ACC112 (cell line): ENCODE results near the gene RENBP.
A peak's percentile ranks its signal among the peaks of the same experiment; 100 is the strongest.
"Not testable (repeated sequence)": the region's sequence is repeated elsewhere in the genome, so short reads cannot be mapped to it uniquely, and the experiment has no call there.

ENCODE experiments used
- H2AFZ ChIP-seq: fragments of 200-600 bp; sonication (generic); one replicate; pipeline ENCODE4 v1.6.0; 2017; ENCODE audit warnings: antibody characterized with exemption, low read length; ENCODE audit not compliant: unreplicated experiment
- H3K27ac ChIP-seq: fragments of 200-600 bp; sonication (generic); 2 replicates; pipeline ENCODE4 v1.5.1; 2014; ENCODE audit warnings: low read depth, mild to moderate bottlenecking, antibody characterized with exemption, low read length, moderate library complexity
- H3K27me3 ChIP-seq: fragments of 200-600 bp; sonication (generic); 2 replicates; pipeline ENCODE4 v1.6.1; 2014; ENCODE audit warnings: mild to moderate bottlenecking, antibody characterized with exemption, low read length, moderate library complexity, mixed read lengths; ENCODE audit not compliant: insufficient read depth
- H3K36me3 ChIP-seq: fragments of 200-600 bp; sonication (generic); 2 replicates; pipeline ENCODE4 v1.6.1; 2016; ENCODE audit warnings: mild to moderate bottlenecking, antibody characterized with exemption, low read length, moderate library complexity, mixed read lengths; ENCODE audit not compliant: insufficient read depth
- H3K4me1 ChIP-seq: fragments of 200-600 bp; sonication (generic); one replicate; pipeline ENCODE4 v1.6.1; 2016; ENCODE audit warnings: low read length, mixed read lengths; ENCODE audit not compliant: insufficient read depth, unreplicated experiment, control insufficient read depth
- H3K4me3 ChIP-seq: fragments of 200-600 bp; sonication (generic); 2 replicates; pipeline ENCODE4 v1.5.1; 2014; ENCODE audit warnings: mild to moderate bottlenecking, low read depth, low read length
- H3K79me2 ChIP-seq: fragments of 200-600 bp; sonication (generic); one replicate; pipeline ENCODE4 v1.6.0; 2016; ENCODE audit warnings: low read length; ENCODE audit not compliant: control insufficient read depth, unreplicated experiment, insufficient read depth

The RENBP gene

GRCh38 chrX:153981231-153981630 lies 36.8 kb upstream of the RENBP start:
- no peak overlapping the region for H3K4me3 ChIP-seq
- no peaks in the 10 kb centered on the region for H3K79me2 ChIP-seq
- no peaks in the 10 kb centered on the region for H3K27me3 ChIP-seq
- no peak overlapping the region for H3K27ac ChIP-seq
- H2AFZ ChIP-seq: no peak overlapping the region
- no peaks in the 10 kb centered on the region for H3K4me1 ChIP-seq
- H3K36me3 ChIP-seq: no peaks in the 10 kb centered on the region

DNA sequence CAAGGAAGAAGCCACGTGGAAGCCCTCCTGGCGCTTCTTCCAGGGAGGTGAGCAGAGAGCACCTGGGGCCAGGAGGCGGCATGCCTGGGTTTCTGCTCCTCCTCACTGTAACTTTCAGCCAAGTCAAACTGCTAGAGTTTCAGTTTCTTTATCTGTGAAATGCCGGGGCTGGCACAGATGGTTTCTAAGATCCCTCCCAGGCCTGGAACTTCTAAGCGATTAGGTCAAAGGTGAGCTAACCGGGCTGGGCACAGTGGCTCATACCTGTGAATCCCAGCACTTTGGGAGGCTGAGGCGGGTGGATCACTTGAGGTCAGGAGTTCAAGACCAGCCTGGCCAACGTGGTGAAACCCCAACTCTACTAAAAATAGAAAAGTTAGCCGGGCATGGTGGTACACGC lies 36.0 kb upstream of the RENBP start:
- not testable (repeated sequence) for H3K4me1 ChIP-seq, H3K36me3 ChIP-seq, H3K27ac ChIP-seq, H3K4me3 ChIP-seq, H3K79me2 ChIP-seq, H3K27me3 ChIP-seq, H2AFZ ChIP-seq

DNA sequence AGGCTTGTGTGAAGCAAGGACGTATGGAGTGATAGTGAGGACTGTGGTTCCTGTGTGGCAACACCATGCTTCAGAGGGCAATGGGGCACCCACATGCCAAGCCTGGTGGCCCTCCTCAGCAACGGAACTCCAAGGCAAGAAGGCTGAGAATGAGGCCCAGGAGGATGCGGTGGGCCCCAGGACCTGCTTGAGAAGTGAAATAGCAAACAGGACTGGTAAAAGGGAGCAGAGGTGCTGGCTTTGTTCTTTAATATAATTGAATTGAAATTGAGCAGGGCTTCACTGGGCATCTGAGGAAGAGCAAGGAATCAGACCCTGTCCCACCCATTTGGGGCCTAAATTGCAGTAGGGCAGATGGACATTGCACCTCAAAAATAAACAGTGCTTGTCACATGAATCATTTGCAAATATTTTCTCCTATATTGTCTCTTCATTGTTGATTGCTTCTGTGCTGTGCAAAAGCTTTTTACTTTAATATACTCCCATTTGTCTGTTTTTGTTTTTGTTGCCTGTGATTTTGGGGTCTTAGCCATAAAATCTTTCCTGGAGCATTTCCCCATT lies 30.4 kb upstream of the RENBP start:
- Histone ChIP-seq H3K27ac (no peak overlapping the region), H3K79me2 (peaks cover 17% of the 10 kb centered on the region), H2AFZ (no peak overlapping the region), H3K36me3 (no peaks in the 10 kb centered on the region), H3K4me1 (peaks cover 13% of the 10 kb centered on the region), H3K27me3 (no peaks in the 10 kb centered on the region), H3K4me3 (no peak overlapping the region)

- Histone ChIP-seq H3K79me2 (peaks cover 24% of the 10 kb centered on the region), H3K27me3 (no peaks in the 10 kb centered on the region), H3K27ac (peak overlapping the region; percentile 99), H3K4me3 (peak overlapping the region; percentile 86; the same call in 1 of the 2 replicates), H3K36me3 (no peaks in the 10 kb centered on the region), H3K4me1 (peaks cover 13% of the 10 kb centered on the region), H2AFZ (no peak overlapping the region)
Measured at GRCh38 chrX:153974003-153974725, 29.7 kb upstream of the RENBP start.

- Histone ChIP-seq H3K27ac (peak overlapping the region; percentile 99), H2AFZ (peak overlapping the region; percentile 50), H3K4me1 (peaks cover 16% of the 10 kb centered on the region), H3K79me2 (peaks cover 32% of the 10 kb centered on the region), H3K36me3 (no peaks in the 10 kb centered on the region), H3K27me3 (no peaks in the 10 kb centered on the region), H3K4me3 (peak overlapping the region; percentile 86)
Measured at GRCh38 chrX:153973127-153974002, 28.9 kb upstream of the RENBP start.

DNA sequence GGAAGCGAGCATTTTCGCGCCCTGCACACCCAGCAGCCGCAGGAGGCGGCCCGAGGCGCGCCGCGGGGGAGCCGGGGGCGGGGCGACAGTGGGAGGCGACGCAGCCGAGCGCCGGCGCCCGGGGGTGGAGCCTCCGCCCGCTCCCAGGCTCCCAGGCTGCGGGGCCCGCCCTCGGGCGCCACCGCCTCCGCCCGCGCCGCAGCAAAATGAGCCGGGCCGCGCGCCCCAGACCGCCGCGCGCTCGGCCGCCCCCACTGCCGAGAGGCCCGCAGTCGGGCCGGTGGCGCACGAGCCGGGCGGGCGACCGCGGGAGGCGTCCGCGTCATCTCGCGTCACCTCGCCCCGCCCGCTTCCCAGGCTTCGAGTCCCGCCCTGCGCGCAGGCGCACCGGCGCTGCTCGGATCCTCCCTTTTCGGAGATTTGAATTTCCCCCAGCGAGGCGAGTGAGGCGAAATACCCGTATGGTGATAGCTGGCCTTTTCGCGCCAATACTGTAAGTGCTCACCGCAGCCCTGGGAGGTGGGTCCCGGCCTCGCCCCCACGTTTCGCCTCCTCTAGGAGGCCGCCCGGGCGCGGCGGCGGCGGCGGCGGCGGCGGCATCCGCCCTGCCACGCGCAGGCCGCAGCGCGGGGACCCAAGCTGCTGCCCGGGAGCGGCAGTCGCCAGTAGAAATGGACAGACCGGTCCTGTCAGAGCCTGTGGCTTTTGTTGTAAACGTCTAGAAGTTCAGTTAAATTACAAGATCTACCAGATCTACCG lies 28.1 kb upstream of the RENBP start, which contains the start of gene TMEM187:
Gene TMEM187, plus strand, starts transcription at position 387 of the 759 bp plus-strand sequence. CDS start 9,309 bp downstream, outside the sequence.
- Histone ChIP-seq H3K79me2 (peaks cover 40% of the 10 kb centered on the region), H2AFZ (peak within 1 kb of the TSS; percentile 50), H3K4me1 (peaks cover 24% of the 10 kb centered on the region), H3K36me3 (no peaks in the 10 kb centered on the region), H3K27ac (peak within 1 kb of the TSS; percentile 99), H3K4me3 (peak within 1 kb of the TSS; percentile 87), H3K27me3 (no peaks in the 10 kb centered on the region)

DNA sequence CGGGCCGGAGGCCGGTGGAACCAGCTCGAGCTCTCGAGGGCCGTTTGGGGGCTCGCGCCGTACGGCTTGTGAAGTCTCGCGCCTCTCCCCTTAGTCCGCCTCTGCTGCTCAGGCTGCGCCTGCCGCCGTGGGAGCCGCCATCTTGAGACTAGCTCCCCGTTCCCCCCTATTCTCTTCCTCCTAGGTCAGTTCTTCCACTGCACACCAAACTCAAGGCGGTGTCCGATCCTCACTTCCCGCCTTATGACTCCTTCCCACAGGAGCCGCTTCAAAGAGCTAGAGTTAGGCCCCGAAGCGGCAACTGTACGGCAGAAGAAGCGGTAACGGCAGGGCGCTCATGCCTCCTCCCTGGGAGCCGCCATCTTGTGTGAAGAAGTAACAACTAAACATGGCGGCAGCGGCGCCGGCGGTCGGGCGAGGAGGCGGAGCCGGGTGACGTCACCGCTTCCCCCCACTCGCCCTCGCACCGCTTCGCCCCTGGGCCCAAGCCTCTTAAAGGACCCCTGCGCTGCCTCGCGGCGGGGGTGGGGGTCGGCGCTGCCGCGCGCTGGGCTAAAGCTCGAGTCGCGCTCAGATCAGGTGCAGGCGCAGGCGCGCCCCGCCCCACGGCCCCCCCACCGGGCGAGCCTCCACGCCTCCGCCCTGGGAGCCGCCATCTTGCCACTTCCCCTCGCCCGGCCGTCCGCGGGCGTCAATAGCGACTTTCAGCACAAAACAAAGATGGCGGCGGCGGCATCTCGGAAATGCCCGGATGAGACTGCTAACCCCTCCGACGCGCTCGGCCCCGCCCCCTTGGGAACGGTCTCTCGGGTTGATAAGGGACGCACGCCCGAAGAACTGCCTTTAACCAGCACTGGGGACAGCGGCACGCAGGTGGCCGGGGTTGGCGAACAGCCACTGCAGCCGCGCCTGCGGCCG lies 27.3 kb upstream of the RENBP start, which contains the start of gene HCFC1:
Gene HCFC1, minus strand, starts transcription at position 369 of the 918 bp plus-strand sequence. CDS start 978 bp downstream, outside the sequence.
- peak within 1 kb of the TSS; percentile 99 for H3K27ac ChIP-seq
- no peaks in the 10 kb centered on the region for H3K27me3 ChIP-seq
- H2AFZ ChIP-seq: peak within 1 kb of the TSS; percentile 32
- no peaks in the 10 kb centered on the region for H3K36me3 ChIP-seq
- H3K79me2 ChIP-seq: peaks cover 48% of the 10 kb centered on the region
- H3K4me1 ChIP-seq: peaks cover 30% of the 10 kb centered on the region
- H3K4me3 ChIP-seq: peak within 1 kb of the TSS; percentile 87

GRCh38 chrX:153971124-153971449 lies 26.6 kb upstream of the RENBP start:
- H3K4me3 ChIP-seq: peak overlapping the region; percentile 87
- H3K4me1 ChIP-seq: peaks cover 32% of the 10 kb centered on the region
- H3K27me3 ChIP-seq: no peaks in the 10 kb centered on the region
- H3K36me3 ChIP-seq: no peaks in the 10 kb centered on the region
- H3K79me2 ChIP-seq: peaks cover 54% of the 10 kb centered on the region
- H2AFZ ChIP-seq: no peak overlapping the region
- peak overlapping the region; percentile 99 for H3K27ac ChIP-seq

GRCh38 chrX:153970357-153971123 lies 26.1 kb upstream of the RENBP start:
- Histone ChIP-seq H3K36me3 (no peaks in the 10 kb centered on the region), H2AFZ (no peak overlapping the region), H3K4me1 (peaks cover 32% of the 10 kb centered on the region), H3K4me3 (peak overlapping the region; percentile 87), H3K27me3 (no peaks in the 10 kb centered on the region), H3K27ac (peak overlapping the region; percentile 99), H3K79me2 (peaks cover 60% of the 10 kb centered on the region)
